ENCODE data around the gene DDAH1.
"Not testable (repeated sequence)": the region's sequence is repeated elsewhere in the genome, so short reads cannot be mapped to it uniquely, and the experiment has no call there.

DNA sequence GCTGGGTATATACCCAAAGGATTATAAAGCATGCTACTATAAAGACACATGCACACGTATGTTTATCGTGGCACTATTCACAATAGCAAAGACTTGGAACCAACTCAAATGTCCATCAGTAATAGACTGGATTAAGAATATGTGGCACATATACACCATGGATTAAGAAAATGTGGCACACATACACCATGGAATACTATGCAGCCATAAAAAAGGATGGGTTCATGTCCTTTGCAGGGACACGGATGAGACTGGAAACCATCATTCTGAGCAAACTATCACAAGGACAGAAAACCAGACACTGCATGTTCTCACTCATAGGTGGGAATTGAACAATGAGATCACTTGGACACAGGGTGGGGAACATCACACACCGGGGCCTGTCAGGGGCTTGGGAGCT lies 49.0 kb upstream of the DDAH1 start:
- TF ChIP-seq, protein P1, sequence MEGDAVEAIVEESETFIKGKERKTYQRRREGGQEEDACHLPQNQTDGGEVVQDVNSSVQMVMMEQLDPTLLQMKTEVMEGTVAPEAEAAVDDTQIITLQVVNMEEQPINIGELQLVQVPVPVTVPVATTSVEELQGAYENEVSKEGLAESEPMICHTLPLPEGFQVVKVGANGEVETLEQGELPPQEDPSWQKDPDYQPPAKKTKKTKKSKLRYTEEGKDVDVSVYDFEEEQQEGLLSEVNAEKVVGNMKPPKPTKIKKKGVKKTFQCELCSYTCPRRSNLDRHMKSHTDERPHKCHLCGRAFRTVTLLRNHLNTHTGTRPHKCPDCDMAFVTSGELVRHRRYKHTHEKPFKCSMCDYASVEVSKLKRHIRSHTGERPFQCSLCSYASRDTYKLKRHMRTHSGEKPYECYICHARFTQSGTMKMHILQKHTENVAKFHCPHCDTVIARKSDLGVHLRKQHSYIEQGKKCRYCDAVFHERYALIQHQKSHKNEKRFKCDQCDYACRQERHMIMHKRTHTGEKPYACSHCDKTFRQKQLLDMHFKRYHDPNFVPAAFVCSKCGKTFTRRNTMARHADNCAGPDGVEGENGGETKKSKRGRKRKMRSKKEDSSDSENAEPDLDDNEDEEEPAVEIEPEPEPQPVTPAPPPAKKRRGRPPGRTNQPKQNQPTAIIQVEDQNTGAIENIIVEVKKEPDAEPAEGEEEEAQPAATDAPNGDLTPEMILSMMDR (conservative IDR thresholded peaks at IDR 0.05; ENCODE audit: low read depth in 2 of 2) = not testable (repeated sequence)
- TF ChIP-seq POLR2AphosphoS5 (IDR thresholded peaks at IDR 0.05; ENCODE audit: low read depth); EZH2 (IDR thresholded peaks at IDR 0.05; ENCODE audit: low read depth, unreplicated experiment); EZH2phosphoT487 (IDR thresholded peaks at IDR 0.05; ENCODE audit: unreplicated experiment): not testable (repeated sequence)

Measured in GM23338 (cell line).